ENCODE data around the gene CHRNA4.

CHRNA4 gene

DNA sequence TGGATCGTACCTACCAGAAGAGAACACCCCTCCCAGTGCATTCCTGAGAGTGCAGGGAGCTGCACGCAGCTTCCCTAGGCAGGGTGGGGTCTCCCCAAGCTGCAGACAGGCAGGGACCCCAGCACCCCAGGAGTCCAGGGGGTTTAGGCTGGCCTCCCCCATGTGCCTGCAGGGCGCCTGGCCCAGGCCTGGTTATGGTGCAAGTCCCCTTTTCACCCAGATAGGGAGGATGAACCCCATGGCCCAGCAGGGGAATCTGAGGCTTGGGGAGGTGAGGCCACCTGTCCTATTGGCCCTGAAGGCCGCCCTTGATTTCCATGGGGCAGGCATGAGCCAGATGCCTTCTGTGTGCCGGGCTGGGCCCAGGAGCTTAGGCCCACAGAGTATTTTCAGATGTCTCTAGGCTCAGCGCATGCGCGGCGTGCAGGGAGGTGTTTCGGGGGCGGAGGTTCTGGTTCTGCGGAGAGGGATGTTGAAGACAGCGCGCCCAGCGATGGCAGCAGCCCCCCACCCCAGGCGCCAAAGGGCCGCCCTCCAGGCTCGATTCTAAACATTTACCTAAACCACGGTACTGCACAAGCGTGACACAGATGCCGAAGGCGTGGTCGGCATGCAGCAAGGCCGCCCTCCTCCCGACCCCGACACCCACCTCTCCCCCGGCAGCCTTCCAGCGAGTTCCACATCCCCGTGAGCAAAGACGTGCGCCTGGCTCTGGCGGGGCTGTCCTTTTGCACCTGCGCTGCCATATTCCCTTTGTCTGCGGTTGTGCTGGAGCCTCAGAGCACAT, 38.8 kb downstream of the CHRNA4 start:
- Histone ChIP-seq H3K4me1 (ENCODE audit: control insufficient read depth, low read depth, low read length) (no peaks in the 10 kb centered on the region), H3K27me3 (ENCODE audit: control insufficient read depth, insufficient read depth, low read length) (peaks cover 5% of the 10 kb centered on the region), H3K4me3 (ENCODE audit: low read length) (no peak overlapping the region), H3K9ac (ENCODE audit: low read length) (no peak overlapping the region), H3K27ac (ENCODE audit: low read length) (no peak overlapping the region), H3K9me3 (ENCODE audit: control insufficient read depth, low read depth, low read length) (no peaks in the 10 kb centered on the region), H3K36me3 (ENCODE audit: control insufficient read depth, low read depth, low read length) (no peaks in the 10 kb centered on the region)

DNA sequence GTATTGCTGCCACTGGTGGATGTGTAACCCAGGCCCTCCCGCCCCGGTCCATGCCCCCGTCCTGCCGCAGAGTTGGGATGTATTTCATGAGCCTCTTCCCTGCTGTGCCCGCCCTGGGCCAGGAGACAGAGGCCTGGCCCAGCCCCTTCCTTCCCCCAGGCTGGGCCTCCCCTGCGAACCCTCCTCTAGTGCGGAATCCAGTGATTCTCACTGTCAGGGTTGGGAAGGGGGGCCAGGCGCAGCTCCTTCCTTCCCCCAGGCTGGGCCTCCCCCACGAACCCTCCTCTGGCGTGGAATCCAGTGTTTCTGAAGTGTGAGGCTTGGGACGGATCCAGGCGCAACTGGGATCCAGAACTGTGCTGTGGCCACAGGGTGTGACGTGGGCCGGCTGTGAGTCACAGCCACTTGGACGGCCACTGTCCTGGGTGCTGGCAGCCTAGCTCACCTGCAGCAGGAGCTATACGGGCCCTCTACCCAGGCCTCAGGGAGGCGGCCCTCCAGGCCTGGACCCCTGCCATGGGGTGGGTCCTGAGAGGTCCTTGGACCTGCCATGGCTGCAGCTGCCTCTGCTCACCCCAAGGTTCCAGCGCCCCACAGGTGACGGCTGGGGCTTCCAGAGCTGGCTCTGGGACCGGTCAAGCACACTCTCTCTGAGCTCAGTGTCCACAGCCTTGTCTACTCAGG, 39.9 kb downstream of the CHRNA4 start:
- no peak overlapping the region for H3K27ac ChIP-seq (ENCODE audit: low read length)

DNA sequence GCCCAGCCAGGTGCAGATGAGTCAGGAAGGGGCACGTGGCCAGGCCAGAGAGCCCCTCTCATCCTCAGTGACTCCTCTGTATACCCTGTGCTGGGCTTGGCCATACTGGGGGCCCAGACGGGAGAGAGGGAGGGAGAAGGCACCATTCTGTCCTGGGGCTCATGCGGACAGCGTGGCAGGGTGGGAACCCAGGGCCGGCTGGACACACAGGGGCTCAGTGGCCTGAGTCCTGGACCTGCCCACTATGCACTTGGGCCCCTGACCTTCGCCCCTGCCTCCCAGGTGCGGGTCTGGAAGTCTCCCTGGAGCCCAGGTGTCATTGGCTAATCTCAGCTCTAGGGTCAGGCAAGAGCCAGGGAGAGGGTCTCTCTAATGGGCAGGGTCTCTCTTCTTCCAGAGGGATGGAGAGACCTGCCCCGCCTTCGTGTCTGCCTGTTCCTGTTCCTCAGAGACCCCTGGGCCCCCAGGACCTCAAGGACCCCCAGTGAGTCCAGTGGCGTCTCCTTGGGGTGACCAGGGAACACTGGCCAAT, 40.5 kb downstream of the CHRNA4 start:
- Histone ChIP-seq H3K9me3 (ENCODE audit: control insufficient read depth, low read depth, low read length) (no peaks in the 10 kb centered on the region), H3K27me3 (ENCODE audit: control insufficient read depth, insufficient read depth, low read length) (peaks cover 5% of the 10 kb centered on the region), H3K4me1 (ENCODE audit: control insufficient read depth, low read depth, low read length) (no peaks in the 10 kb centered on the region), H3K36me3 (ENCODE audit: control insufficient read depth, low read depth, low read length) (no peaks in the 10 kb centered on the region), H3K9ac (ENCODE audit: low read length) (no peak overlapping the region), H3K27ac (ENCODE audit: low read length) (no peak overlapping the region), H3K4me3 (ENCODE audit: low read length) (no peak overlapping the region)

More for the DNA sequence above, 39.9 kb downstream of the CHRNA4 start:
- Histone ChIP-seq H3K9ac (ENCODE audit: low read length) (no peak overlapping the region), H3K27me3 (ENCODE audit: control insufficient read depth, insufficient read depth, low read length) (peaks cover 5% of the 10 kb centered on the region), H3K4me1 (ENCODE audit: control insufficient read depth, low read depth, low read length) (no peaks in the 10 kb centered on the region), H3K9me3 (ENCODE audit: control insufficient read depth, low read depth, low read length) (no peaks in the 10 kb centered on the region), H3K36me3 (ENCODE audit: control insufficient read depth, low read depth, low read length) (no peaks in the 10 kb centered on the region), H3K4me3 (ENCODE audit: low read length) (no peak overlapping the region)

DNA sequence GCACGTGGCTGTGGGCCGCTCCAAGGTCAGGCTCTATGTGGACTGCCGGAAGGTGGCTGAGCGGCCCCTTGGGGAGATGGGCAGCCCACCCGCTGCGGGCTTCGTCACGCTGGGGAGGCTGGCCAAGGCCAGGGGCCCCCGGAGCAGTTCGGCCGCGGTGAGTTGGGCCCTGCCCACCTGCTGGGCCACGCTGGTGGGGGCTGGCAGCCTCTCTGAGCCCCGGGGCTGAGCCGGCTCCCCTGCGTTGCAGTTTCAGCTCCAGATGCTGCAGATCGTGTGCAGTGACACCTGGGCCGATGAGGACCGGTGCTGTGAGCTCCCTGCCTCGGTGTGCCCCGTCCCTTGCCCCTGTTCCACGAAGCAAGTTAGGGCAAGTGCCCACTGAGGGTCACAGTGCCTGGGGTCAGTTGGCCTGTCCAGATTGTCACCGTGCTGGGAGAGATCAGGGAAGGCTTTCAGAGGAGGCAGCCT, 41.1 kb downstream of the CHRNA4 start:
- no peak overlapping the region for H3K4me3 ChIP-seq (ENCODE audit: low read length)
- H3K4me1 ChIP-seq (ENCODE audit: control insufficient read depth, low read depth, low read length) = no peaks in the 10 kb centered on the region
- peaks cover 5% of the 10 kb centered on the region for H3K27me3 ChIP-seq (ENCODE audit: control insufficient read depth, insufficient read depth, low read length)
- no peak overlapping the region for H3K9ac ChIP-seq (ENCODE audit: low read length)
- H3K36me3 ChIP-seq (ENCODE audit: control insufficient read depth, low read depth, low read length) = no peaks in the 10 kb centered on the region
- H3K9me3 ChIP-seq (ENCODE audit: control insufficient read depth, low read depth, low read length) = no peaks in the 10 kb centered on the region
- H3K27ac ChIP-seq (ENCODE audit: low read length) = no peak overlapping the region

DNA sequence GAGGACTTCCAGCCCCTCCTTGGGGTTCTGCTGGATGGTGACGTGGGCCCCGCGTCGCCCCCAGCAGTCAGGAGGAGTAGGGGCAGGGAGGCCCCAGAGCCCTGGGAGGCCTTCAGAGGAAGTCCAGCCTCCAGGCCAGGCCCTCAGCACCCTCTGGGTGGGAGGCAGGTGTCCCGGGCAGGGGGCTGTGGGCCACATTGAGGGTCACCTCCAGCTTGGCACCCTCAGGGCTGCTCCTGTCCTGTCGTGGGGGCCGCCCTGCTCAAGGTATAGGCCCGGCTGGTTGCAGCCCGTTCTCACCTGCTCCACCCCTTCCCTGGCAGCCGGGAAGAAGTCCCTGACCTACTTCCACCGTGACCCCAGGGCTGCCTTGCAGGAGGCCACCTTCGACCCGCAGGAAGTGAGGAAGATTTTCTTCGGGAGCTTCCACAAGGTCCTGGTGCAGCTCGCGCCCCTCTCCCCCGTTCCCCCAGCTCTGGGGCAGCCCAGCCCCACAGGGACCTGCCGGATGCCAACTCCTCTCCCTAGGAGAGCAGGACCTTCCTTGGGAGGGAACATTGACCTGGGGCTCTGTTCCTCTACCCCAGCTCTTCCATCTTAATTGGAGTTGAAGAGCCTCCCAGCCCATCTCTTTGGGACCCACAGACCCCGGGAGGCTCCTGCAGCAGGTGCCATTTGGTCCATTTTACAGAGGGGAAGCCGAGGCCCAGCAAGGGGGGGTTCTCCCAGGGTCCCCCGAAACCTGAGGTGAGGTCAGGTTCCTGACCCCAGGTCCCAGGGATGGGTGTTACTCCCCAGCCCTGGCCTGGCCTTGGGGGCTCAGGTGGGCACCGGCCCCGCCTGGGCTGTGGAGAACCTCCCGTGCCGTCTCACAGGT, 41.7 kb downstream of the CHRNA4 start:
- Histone ChIP-seq H3K9ac (ENCODE audit: low read length) (no peak overlapping the region), H3K4me1 (ENCODE audit: control insufficient read depth, low read depth, low read length) (no peaks in the 10 kb centered on the region), H3K4me3 (ENCODE audit: low read length) (no peak overlapping the region), H3K9me3 (ENCODE audit: control insufficient read depth, low read depth, low read length) (no peaks in the 10 kb centered on the region), H3K36me3 (ENCODE audit: control insufficient read depth, low read depth, low read length) (no peaks in the 10 kb centered on the region), H3K27me3 (ENCODE audit: control insufficient read depth, insufficient read depth, low read length) (peaks cover 5% of the 10 kb centered on the region), H3K27ac (ENCODE audit: low read length) (no peak overlapping the region)

DNA sequence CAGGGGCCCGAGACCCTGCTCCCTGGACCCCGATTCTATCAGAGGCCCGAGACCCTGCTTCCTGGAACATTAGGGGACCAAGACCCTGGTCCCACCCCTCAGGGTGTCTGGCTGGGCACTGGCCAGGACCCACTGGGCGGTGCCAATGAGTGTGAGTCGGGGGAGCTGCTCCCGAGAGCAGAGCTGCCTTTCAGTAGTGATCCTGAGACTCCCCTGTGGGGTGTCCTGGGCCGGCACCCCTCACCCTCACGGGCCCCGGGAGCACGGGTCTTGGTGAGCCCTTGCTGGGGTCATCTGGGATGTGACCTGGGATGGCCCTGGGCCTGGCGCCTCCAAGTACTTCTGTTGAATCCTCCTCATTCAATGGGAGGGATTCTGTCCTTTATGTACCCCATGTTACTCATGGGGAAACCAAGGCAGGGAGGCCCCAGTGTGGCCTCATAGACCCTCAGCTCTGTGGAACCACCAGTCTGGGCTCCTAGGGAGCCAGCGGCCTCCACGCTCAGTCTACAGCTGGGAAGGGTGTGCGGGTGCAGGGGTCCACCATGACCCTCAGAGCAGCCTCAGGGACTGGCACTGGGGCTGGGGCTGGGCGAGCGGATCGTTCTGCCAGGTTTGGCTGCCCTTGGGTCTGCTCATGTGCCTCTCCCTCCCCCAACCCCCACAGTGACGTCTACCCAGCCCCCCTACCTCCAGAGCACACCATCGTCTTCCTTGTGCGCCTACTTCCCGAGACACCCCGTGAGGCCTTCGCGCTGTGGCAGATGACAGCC, 42.6 kb downstream of the CHRNA4 start:
- H3K9me3 ChIP-seq (ENCODE audit: control insufficient read depth, low read depth, low read length) = no peaks in the 10 kb centered on the region
- no peaks in the 10 kb centered on the region for H3K4me1 ChIP-seq (ENCODE audit: control insufficient read depth, low read depth, low read length)
- H3K36me3 ChIP-seq (ENCODE audit: control insufficient read depth, low read depth, low read length) = no peaks in the 10 kb centered on the region
- H3K27ac ChIP-seq (ENCODE audit: low read length) = no peak overlapping the region
- H3K4me3 ChIP-seq (ENCODE audit: low read length) = no peak overlapping the region
- peaks cover 1% of the 10 kb centered on the region for H3K27me3 ChIP-seq (ENCODE audit: control insufficient read depth, insufficient read depth, low read length)
- no peak overlapping the region for H3K9ac ChIP-seq (ENCODE audit: low read length)

DNA sequence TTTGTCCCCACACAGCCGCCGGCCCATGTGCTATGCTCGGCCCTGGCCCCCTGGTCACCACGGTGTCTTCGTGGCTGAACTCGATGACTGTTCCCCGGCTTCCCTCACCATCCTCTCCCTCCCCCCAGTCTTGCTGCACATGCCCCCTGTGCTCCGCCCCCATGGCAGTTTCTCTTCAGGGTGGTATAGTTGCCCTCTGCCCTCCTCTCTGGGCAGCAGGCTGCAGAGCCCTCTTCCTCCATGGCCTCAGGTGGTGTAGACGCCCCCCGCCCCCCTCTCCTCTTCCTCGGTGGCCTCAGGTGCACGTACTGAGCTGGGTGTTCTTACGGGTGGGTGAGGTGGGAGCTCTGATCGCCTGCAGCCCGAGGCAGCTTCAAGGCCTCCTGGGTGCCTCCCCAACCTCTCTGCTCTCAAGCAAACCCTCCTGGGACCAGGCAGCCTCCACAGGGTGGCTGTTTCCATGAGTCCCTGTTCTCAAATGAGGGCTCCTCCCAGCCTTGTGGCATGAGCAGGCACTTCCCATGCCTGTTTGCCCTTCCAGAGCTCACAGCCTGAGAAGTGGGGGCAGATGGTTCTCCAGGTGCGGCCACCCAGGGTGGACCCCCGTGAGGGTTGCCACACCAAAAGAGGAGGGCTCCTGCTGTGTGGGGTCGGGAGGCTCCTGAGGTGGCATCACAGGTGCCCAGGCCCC, 43.4 kb downstream of the CHRNA4 start:
- Histone ChIP-seq H3K4me1 (ENCODE audit: control insufficient read depth, low read depth, low read length) (no peaks in the 10 kb centered on the region), H3K4me3 (ENCODE audit: low read length) (no peak overlapping the region), H3K36me3 (ENCODE audit: control insufficient read depth, low read depth, low read length) (no peaks in the 10 kb centered on the region), H3K27ac (ENCODE audit: low read length) (no peak overlapping the region), H3K9me3 (ENCODE audit: control insufficient read depth, low read depth, low read length) (no peaks in the 10 kb centered on the region), H3K9ac (ENCODE audit: low read length) (no peak overlapping the region), H3K27me3 (ENCODE audit: control insufficient read depth, insufficient read depth, low read length) (no peaks in the 10 kb centered on the region)

DNA sequence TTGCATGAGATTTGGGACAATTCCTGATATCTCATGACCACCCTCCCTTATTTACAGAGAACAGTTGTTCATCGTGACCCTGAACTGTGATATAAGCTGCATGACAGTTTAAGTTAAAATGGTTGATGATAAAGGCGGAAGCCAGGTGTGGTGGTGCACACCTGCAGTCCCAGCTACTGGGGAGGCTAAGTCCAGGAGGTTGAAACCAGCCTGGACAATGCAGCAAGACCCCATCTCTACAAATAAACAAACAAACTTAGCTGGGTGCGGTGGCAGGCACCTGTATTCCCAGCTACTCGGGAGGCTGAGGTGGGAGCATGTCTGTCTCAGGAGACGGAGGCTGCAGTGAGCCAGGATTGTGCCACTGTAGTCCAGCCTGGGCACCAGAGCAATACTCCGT, 44.1 kb downstream of the CHRNA4 start:
- Histone ChIP-seq H3K27ac (ENCODE audit: low read length) (no peak overlapping the region), H3K27me3 (ENCODE audit: control insufficient read depth, insufficient read depth, low read length) (no peaks in the 10 kb centered on the region)

DNA sequence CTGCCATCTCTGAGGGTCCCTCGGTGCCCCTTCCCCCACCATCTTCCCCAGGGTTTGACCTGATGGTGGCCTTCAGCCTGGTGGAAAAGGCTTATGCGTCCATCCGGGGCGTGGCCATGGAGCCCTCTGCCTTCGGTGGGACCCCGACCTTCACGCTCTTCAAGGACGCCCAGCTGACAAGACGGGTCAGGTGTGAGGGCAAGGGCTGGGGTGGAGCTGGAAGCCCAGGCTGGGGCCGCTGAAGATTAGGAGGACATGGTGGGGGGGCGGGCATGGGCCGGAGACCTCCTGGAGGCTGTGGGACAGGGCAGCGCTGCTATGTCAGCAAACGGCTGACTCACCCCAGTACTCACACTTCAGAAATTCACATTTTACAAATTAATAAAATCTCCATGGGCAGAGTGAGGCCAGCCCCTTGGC, 44.6 kb downstream of the CHRNA4 start:
- Histone ChIP-seq H3K4me3 (ENCODE audit: low read length) (no peak overlapping the region), H3K9me3 (ENCODE audit: control insufficient read depth, low read depth, low read length) (no peaks in the 10 kb centered on the region), H3K27me3 (ENCODE audit: control insufficient read depth, insufficient read depth, low read length) (no peaks in the 10 kb centered on the region), H3K9ac (ENCODE audit: low read length) (no peak overlapping the region), H3K27ac (ENCODE audit: low read length) (no peak overlapping the region), H3K4me1 (ENCODE audit: control insufficient read depth, low read depth, low read length) (no peaks in the 10 kb centered on the region), H3K36me3 (ENCODE audit: control insufficient read depth, low read depth, low read length) (no peaks in the 10 kb centered on the region)

More for the DNA sequence above, 44.1 kb downstream of the CHRNA4 start:
- Histone ChIP-seq H3K36me3 (ENCODE audit: control insufficient read depth, low read depth, low read length) (no peaks in the 10 kb centered on the region), H3K4me1 (ENCODE audit: control insufficient read depth, low read depth, low read length) (no peaks in the 10 kb centered on the region), H3K9ac (ENCODE audit: low read length) (no peak overlapping the region), H3K4me3 (ENCODE audit: low read length) (no peak overlapping the region), H3K9me3 (ENCODE audit: control insufficient read depth, low read depth, low read length) (no peaks in the 10 kb centered on the region)

DNA sequence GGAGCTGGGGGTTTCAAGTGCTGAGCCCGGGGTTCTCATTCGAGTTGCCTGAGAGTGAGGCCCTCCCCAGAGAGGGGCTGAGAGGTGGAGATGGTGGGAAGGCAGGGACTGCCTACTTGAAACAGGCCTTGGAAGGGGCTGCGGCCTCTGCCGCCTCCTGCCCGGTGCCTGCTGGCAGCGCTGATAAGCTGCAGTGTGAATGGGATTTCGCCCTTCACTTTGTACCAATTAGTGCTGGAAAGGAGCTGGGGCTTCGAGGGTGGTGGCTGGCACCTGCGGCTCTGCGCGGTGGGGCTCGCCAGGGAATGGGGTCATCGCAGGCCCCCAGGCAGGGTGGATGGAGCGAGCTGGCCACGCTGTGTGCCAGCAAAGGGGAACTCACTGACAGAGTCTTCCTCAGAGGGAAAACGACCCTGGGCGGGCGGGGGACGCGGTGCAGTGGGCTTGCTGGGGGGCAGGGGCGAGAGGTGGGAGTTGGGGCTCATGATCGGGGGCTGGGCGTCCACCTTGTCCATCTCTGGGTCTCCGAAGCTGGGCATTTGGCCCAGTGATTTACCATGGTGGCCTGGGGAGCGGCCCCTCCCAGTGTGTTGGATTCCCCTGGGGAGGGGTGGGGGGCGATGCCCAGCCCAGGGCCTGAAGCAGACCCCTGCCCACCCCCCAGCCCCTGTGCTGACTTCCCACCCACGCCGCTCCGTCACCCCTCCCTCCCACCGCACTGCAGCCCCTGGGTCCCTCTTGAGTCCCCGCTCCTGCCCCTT, 45.2 kb downstream of the CHRNA4 start:
- Histone ChIP-seq H3K9ac (ENCODE audit: low read length) (no peak overlapping the region), H3K4me1 (ENCODE audit: control insufficient read depth, low read depth, low read length) (no peaks in the 10 kb centered on the region), H3K36me3 (ENCODE audit: control insufficient read depth, low read depth, low read length) (no peaks in the 10 kb centered on the region), H3K4me3 (ENCODE audit: low read length) (no peak overlapping the region), H3K9me3 (ENCODE audit: control insufficient read depth, low read depth, low read length) (no peaks in the 10 kb centered on the region), H3K27ac (ENCODE audit: low read length) (no peak overlapping the region), H3K27me3 (ENCODE audit: control insufficient read depth, insufficient read depth, low read length) (no peaks in the 10 kb centered on the region)
